ENCODE data around the gene ABHD5. TPM values are rescaled to one million over a fixed set of nuclear protein-coding genes. Genes with fewer than 3 reads are reported as not detected.
"Not testable (repeated sequence)": the region's sequence is repeated elsewhere in the genome, so short reads cannot be mapped to it uniquely, and the experiment has no call there.

The ABHD5 gene
- total RNA-seq, 2 donors from 2014 or later, result 18.9 to 19.8 TPM

- no peak for ATAC-seq (replicated peaks in 1 of 2)
- H3K9me3 Mint-ChIP-seq, result no peaks in the 10 kb centered on the region
- no peak overlapping the region for H3K4me3 Mint-ChIP-seq
- no peak for DNase-seq
- H3K36me3 Mint-ChIP-seq (ENCODE audit: insufficient read depth in 2 of 2), result no peaks in the 10 kb centered on the region
- H3K27me3 Mint-ChIP-seq (ENCODE audit: low read depth), result peaks cover 25% of the 10 kb centered on the region
- no peak overlapping the region for H3K27ac Mint-ChIP-seq
- H3K4me1 Mint-ChIP-seq (ENCODE audit: low read depth), result no peaks in the 10 kb centered on the region
These were observed 19.9 kb upstream of the ABHD5 start for GRCh38 chr3:43670635-43671522.

GRCh38 chr3:43674345-43675085 lies 16.2 kb upstream of the ABHD5 start:
- no peak for DNase-seq
- Mint-ChIP-seq H3K27me3 (ENCODE audit: low read depth) (peaks cover 6% of the 10 kb centered on the region), H3K4me1 (ENCODE audit: low read depth) (no peaks in the 10 kb centered on the region), H3K9me3 (peaks cover 0 to 2% of the 10 kb centered on the region in 2 donors), H3K27ac (no peak overlapping the region), H3K36me3 (ENCODE audit: insufficient read depth in 2 of 2) (no peaks in the 10 kb centered on the region), H3K4me3 (no peak overlapping the region)
- no peak for ATAC-seq (replicated peaks in 1 of 2)

GRCh38 chr3:43675593-43675992 lies 15.1 kb upstream of the ABHD5 start:
- Mint-ChIP-seq H3K9me3 (peaks cover 0 to 2% of the 10 kb centered on the region in 2 donors), H3K27me3 (ENCODE audit: low read depth) (peaks cover 6% of the 10 kb centered on the region)
- no peak for ATAC-seq (replicated peaks in 1 of 2)

DNA sequence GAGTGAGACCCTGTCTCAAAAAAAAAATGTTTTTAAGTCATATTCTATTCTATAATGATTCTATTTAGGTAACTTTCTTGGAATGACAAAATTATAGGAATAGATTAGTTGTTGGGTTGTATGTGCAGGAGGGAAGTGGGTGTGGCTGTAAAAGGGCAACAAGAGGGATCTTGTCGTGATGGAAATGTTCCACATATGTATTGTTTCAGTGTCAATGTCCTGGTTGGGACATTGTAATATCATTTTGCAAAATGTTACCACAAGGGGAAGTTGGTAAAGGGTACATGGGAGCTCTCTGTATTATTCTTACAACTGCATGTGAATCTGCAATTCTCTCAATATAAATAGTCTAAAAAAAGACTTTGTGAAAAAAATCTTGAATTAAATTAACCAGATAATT lies 14.3 kb upstream of the ABHD5 start:
- no peak for ATAC-seq (replicated peaks in 1 of 2)
- H3K4me3 Mint-ChIP-seq, result no peak overlapping the region
- no peaks in the 10 kb centered on the region for H3K4me1 Mint-ChIP-seq (ENCODE audit: low read depth)
- DNase-seq, result no peak
- H3K9me3 Mint-ChIP-seq, result peaks cover 0 to 3% of the 10 kb centered on the region in 2 donors
- no peaks in the 10 kb centered on the region for H3K36me3 Mint-ChIP-seq (ENCODE audit: insufficient read depth in 2 of 2)
- H3K27me3 Mint-ChIP-seq (ENCODE audit: low read depth), result peaks cover 6% of the 10 kb centered on the region
- H3K27ac Mint-ChIP-seq, result no peak overlapping the region

More at GRCh38 chr3:43675593-43675992, 15.1 kb upstream of the ABHD5 start:
- Mint-ChIP-seq H3K27ac (no peak overlapping the region), H3K4me1 (ENCODE audit: low read depth) (no peaks in the 10 kb centered on the region), H3K36me3 (ENCODE audit: insufficient read depth in 2 of 2) (no peaks in the 10 kb centered on the region), H3K4me3 (no peak overlapping the region)
- no peak for DNase-seq

GRCh38 chr3:43678375-43678774 lies 12.4 kb upstream of the ABHD5 start:
- H3K27me3 Mint-ChIP-seq (ENCODE audit: low read depth); H3K4me1 Mint-ChIP-seq (ENCODE audit: low read depth); H3K36me3 Mint-ChIP-seq (ENCODE audit: insufficient read depth in 2 of 2); ATAC-seq (replicated peaks in 1 of 2); H3K27ac Mint-ChIP-seq; H3K4me3 Mint-ChIP-seq; H3K9me3 Mint-ChIP-seq; DNase-seq: not testable (repeated sequence)

- not testable (repeated sequence) for H3K4me1 Mint-ChIP-seq (ENCODE audit: low read depth); ATAC-seq (replicated peaks in 1 of 2); H3K4me3 Mint-ChIP-seq; DNase-seq; H3K27ac Mint-ChIP-seq; H3K9me3 Mint-ChIP-seq; H3K36me3 Mint-ChIP-seq (ENCODE audit: insufficient read depth in 2 of 2); H3K27me3 Mint-ChIP-seq (ENCODE audit: low read depth)
These were observed 11.8 kb upstream of the ABHD5 start for GRCh38 chr3:43678887-43679449.

- not testable (repeated sequence) for ATAC-seq (replicated peaks in 1 of 2); DNase-seq; H3K27ac Mint-ChIP-seq; H3K4me1 Mint-ChIP-seq (ENCODE audit: low read depth); H3K4me3 Mint-ChIP-seq; H3K27me3 Mint-ChIP-seq (ENCODE audit: low read depth); H3K36me3 Mint-ChIP-seq (ENCODE audit: insufficient read depth in 2 of 2); H3K9me3 Mint-ChIP-seq
These were observed 9.9 kb upstream of the ABHD5 start for GRCh38 chr3:43680857-43681256.

- DNase-seq (no peak), ATAC-seq (replicated peaks in 1 of 2) (no peak)
- H3K4me1 Mint-ChIP-seq (ENCODE audit: low read depth), result peaks cover 7% of the 10 kb centered on the region
- H3K27me3 Mint-ChIP-seq (ENCODE audit: low read depth), result peaks cover 10% of the 10 kb centered on the region
- H3K36me3 Mint-ChIP-seq (ENCODE audit: insufficient read depth in 2 of 2), result peaks cover 0 to 4% of the 10 kb centered on the region in 2 donors
- H3K9me3 Mint-ChIP-seq, result peaks cover 2 to 3% of the 10 kb centered on the region in 2 donors
- H3K27ac Mint-ChIP-seq, result no peak overlapping the region
- no peak overlapping the region for H3K4me3 Mint-ChIP-seq
These were observed 5.8 kb upstream of the ABHD5 start for GRCh38 chr3:43684944-43685343.

- no peak for ATAC-seq (replicated peaks in 1 of 2)
- no peak overlapping the region for H3K27ac Mint-ChIP-seq
- peaks cover 13% of the 10 kb centered on the region for H3K4me1 Mint-ChIP-seq (ENCODE audit: low read depth)
- H3K36me3 Mint-ChIP-seq (ENCODE audit: insufficient read depth in 2 of 2), result peaks cover 3 to 4% of the 10 kb centered on the region in 2 donors
- DNase-seq, result no peak
- peaks cover 10% of the 10 kb centered on the region for H3K27me3 Mint-ChIP-seq (ENCODE audit: low read depth)
- no peak overlapping the region for H3K4me3 Mint-ChIP-seq
- H3K9me3 Mint-ChIP-seq, result peaks cover 2 to 3% of the 10 kb centered on the region in 2 donors
These were observed 4.8 kb upstream of the ABHD5 start for GRCh38 chr3:43685921-43686320.

DNA sequence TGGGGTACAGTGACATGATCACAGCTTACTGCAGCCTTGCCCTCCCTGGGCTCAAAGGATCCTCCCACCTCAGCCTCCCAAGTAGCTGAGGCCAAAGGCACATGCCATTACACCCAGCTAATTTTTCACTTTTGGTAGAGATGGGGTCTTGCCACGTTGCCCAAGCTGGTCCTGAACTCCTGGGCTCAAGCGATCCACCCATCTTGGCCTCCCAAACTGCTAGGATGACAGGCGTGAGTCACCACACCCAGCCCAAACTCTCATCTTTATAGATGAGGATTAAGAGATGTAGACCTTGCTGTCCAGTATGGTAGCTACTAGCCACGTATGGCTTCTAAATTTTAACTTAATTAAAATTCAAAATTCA lies 4.4 kb upstream of the ABHD5 start:
- Mint-ChIP-seq H3K27me3 (ENCODE audit: low read depth) (peaks cover 10% of the 10 kb centered on the region), H3K4me3 (no peak overlapping the region), H3K4me1 (ENCODE audit: low read depth) (peaks cover 13% of the 10 kb centered on the region), H3K27ac (no peak overlapping the region), H3K9me3 (peaks cover under 1 to 3% of the 10 kb centered on the region in 2 donors), H3K36me3 (ENCODE audit: insufficient read depth in 2 of 2) (peaks cover 3 to 4% of the 10 kb centered on the region in 2 donors)
- DNase-seq (no peak), ATAC-seq (replicated peaks in 1 of 2) (no peak)

GRCh38 chr3:43686700-43687498 lies 3.8 kb upstream of the ABHD5 start:
- Mint-ChIP-seq H3K4me1 (ENCODE audit: low read depth) (peaks cover 18% of the 10 kb centered on the region), H3K9me3 (peaks cover 0 to 2% of the 10 kb centered on the region in 2 donors), H3K36me3 (ENCODE audit: insufficient read depth in 2 of 2) (peaks cover 3 to 5% of the 10 kb centered on the region in 2 donors), H3K27me3 (ENCODE audit: low read depth) (peaks cover 10% of the 10 kb centered on the region), H3K4me3 (no peak overlapping the region), H3K27ac (no peak overlapping the region)
- ATAC-seq (replicated peaks in 1 of 2) (no peak), DNase-seq (no peak)

GRCh38 chr3:43687499-43687811 lies 3.3 kb upstream of the ABHD5 start:
- H3K36me3 Mint-ChIP-seq (ENCODE audit: insufficient read depth in 2 of 2), result peaks cover 3 to 4% of the 10 kb centered on the region in 2 donors
- DNase-seq (no peak), ATAC-seq (replicated peaks in 1 of 2) (no peak)
- H3K9me3 Mint-ChIP-seq, result no peaks in the 10 kb centered on the region
- H3K27me3 Mint-ChIP-seq (ENCODE audit: low read depth), result peaks cover 10% of the 10 kb centered on the region
- peaks cover 24% of the 10 kb centered on the region for H3K4me1 Mint-ChIP-seq (ENCODE audit: low read depth)
- no peak overlapping the region for H3K27ac Mint-ChIP-seq
- no peak overlapping the region for H3K4me3 Mint-ChIP-seq

GRCh38 chr3:43688245-43688650 lies 2.5 kb upstream of the ABHD5 start:
- DNase-seq (no peak), ATAC-seq (replicated peaks in 1 of 2) (no peak)
- Mint-ChIP-seq H3K4me3 (no peak overlapping the region), H3K9me3 (no peaks in the 10 kb centered on the region), H3K27ac (no peak overlapping the region), H3K27me3 (ENCODE audit: low read depth) (peaks cover 10% of the 10 kb centered on the region), H3K4me1 (ENCODE audit: low read depth) (peaks cover 30% of the 10 kb centered on the region), H3K36me3 (ENCODE audit: insufficient read depth in 2 of 2) (peaks cover 3 to 4% of the 10 kb centered on the region in 2 donors)

Measured in activated T-cell treated with anti-CD3 and anti-CD28 coated beads, Interleukin-2, amount 50 U/mL, for 72 hours (primary cell).